ENCODE measurements around the gene SPAM1. TPM values are rescaled to one million over a fixed set of nuclear protein-coding genes. Genes with fewer than 3 reads are reported as not detected.
"Not testable (repeated sequence)": the region's sequence is repeated elsewhere in the genome, so short reads cannot be mapped to it uniquely, and the experiment has no call there.

Gene SPAM1, protein sequence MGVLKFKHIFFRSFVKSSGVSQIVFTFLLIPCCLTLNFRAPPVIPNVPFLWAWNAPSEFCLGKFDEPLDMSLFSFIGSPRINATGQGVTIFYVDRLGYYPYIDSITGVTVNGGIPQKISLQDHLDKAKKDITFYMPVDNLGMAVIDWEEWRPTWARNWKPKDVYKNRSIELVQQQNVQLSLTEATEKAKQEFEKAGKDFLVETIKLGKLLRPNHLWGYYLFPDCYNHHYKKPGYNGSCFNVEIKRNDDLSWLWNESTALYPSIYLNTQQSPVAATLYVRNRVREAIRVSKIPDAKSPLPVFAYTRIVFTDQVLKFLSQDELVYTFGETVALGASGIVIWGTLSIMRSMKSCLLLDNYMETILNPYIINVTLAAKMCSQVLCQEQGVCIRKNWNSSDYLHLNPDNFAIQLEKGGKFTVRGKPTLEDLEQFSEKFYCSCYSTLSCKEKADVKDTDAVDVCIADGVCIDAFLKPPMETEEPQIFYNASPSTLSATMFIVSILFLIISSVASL
- total RNA-seq: not detected in 2 replicates

DNA sequence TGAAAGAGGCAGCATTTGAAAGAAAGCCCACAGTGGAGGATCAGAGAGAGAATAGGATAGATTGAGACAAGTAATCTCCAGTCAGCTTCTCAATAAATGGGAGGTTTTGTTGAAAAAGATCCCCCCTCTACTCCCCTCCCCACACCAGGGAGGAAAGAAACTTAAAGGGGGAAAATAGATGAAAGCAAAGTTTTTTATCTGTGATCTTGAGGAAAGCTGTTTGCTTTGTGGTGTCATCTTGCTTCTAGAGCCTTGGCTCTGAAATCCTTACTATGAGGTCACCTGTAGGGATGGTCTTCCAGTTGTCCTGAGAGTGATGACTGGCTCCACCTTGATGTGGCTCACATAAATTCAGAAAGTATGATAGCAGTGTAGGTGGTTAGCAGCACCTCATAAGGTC, at the start of gene SPAM1:
Gene SPAM1, plus strand, starts transcription at position 301 of the 400 bp plus-strand sequence. CDS start 28,330 bp downstream, outside the sequence.
- intact Hi-C loops (cut with micrococcal nuclease): no loop called here

DNA sequence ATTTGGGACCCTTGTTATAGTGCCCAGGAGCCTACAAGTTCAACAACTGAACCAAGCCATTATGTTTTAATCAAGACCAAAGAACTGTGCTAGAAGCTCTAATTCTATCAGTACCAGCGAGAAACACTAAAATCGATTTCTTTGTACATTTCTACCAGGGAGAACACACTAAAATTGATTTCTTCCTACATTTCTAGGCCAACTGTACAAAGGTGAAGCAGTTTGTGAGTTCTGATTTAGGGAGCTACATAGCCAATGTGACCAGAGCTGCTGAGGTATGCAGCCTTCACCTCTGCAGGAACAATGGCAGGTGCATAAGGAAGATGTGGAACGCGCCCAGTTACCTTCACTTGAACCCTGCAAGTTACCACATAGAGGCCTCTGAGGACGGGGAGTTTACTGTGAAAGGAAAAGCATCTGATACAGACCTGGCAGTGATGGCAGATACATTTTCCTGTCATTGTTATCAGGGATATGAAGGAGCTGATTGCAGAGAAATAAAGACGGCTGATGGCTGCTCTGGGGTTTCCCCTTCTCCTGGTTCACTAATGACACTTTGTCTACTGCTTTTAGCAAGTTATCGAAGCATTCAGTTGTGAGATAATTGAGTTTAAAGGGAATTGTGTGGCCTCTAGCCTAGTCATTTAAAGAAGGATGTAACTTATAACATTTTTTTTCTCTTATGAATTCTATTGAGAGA, 48.3 kb upstream of the SPAM1 start:
- intact Hi-C loops (cut with micrococcal nuclease): no loop called here

DNA sequence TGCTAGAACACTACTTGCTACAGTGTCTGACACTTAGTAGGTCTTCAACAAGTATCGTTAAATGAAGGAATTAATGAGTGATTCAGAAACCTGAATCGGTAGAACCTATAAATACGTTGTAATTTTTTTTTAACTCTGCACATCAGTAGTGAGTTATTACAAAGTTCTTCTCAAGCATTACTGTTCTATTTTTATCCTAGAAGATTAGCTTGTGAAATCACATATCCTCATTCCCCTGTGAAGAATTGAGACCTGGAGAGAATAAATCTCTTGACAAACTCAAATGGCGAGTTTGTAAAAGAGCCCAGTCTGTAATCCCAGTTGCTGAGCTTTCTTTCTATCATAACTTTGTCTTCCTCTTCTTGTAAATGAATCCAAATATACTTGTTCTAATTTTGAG, 45.4 kb upstream of the SPAM1 start:
- intact Hi-C loops (cut with micrococcal nuclease): no loop called here

DNA sequence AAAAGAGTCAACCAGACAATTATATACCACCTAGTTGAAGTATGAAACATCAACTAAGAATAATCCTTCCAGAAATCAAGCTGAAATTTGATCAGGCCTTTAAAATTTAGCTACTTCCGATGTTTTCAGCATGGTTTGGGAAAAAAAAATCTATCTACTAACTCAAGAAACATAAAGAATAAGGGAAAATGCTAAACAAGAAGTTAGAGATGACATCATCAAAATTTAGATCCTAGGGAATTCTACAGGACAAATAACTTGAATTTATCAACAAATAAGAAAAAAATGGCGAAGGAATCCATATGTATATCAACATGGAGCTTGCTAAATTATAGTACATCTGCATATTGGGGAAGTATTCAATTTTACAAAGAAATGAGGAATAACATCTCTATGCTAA, 43.7 kb upstream of the SPAM1 start:
- intact Hi-C loops (cut with micrococcal nuclease): no loop called here

DNA sequence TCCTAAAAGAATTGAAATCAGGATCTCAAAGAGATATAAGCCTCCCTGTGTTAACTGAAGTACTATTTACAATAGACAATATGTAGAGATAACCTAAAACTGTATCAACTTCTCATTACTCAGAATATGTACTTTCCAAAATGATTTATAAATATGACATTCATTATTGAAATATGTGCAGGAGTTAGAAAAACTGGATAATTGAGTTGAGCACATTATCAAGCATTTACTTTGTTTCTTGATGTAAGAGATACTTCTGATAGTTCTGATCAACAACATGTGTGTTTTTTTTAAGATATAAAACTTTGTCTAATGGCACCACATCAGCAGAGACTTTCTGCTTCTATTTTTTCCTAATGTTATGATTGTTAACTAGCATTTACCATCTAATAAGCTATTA, 41.9 kb upstream of the SPAM1 start:
- intact Hi-C loops (cut with micrococcal nuclease): no loop called here

DNA sequence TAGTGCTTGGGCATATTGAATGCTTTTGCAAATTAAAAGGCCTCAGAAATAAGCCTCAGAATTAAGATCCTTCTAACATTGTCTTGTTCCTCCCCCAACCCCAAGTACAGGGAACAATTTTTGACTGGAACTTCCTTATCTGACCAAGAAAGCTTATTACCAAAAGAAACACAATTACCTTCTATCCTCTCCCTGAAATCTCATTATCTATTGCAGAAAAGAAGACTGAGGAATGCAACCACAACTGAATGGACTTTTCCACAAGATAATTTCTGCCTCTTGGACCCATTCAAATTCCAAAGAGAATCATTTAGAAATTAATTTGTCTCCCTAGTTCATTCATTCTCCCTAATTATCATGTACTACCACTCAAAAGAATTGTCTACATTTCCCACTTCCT, 36.8 kb upstream of the SPAM1 start:
- intact Hi-C loops (cut with micrococcal nuclease): no loop called here

DNA sequence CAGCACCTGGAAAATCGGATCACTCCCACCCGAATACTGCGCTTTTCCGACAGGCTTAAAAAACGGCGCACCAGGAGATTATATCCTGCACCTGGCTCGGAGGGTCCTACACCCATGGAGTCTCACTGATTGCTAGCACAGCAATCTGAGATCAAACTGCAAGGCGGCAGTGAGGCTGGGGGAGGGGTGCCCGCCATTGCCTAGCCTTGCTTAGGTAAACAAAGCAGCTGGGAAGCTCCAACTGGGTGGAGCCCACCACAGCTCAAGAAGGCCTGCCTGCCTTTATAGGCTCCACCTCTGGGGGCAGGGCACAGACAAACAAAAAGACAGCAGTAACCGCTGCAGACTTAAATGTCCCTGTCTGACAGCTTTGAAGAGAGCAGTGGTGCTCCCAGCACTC, 30.3 kb upstream of the SPAM1 start:
- intact Hi-C loops (cut with micrococcal nuclease): not testable (repeated sequence)

DNA sequence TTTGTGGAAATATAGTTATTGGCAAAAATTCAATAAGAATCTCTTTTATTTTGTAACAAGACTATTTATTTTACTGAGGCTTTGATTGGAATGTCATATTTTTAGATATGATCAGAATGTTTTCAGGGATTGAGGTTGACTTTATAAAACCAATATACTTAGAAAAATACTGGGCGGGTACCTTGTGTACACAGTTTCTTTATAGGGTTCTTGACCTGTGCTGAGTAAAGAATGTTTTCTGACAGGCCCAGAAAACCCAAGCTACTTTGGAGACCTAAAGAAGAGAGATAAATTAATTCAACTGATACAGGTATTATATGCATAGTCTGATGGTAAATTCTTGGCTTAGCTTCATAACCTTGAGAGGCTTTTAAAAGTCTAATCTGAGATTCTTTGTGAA, 23.9 kb upstream of the SPAM1 start:
- intact Hi-C loops (cut with micrococcal nuclease): no loop called here

DNA sequence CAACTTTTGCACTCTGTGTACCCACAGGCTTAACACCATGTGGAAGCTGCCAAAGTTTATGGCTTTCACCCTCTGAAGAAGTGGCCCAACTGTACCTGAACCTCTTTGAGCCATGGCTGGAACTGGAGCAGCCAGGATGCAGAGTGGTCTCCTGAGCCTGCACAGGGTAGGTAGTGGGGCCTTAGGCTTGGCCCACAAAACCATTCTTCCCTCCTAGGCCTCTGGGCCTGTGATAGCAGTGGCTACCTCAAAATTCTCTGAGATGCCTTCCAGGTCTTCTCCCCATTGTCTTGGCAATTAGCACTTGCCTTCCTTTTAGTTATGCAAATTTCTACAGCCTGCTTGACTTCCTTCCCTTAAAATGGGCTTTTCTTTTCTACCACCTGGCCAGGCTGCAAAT, 19.3 kb upstream of the SPAM1 start:
- intact Hi-C loops (cut with micrococcal nuclease): no loop called here

DNA sequence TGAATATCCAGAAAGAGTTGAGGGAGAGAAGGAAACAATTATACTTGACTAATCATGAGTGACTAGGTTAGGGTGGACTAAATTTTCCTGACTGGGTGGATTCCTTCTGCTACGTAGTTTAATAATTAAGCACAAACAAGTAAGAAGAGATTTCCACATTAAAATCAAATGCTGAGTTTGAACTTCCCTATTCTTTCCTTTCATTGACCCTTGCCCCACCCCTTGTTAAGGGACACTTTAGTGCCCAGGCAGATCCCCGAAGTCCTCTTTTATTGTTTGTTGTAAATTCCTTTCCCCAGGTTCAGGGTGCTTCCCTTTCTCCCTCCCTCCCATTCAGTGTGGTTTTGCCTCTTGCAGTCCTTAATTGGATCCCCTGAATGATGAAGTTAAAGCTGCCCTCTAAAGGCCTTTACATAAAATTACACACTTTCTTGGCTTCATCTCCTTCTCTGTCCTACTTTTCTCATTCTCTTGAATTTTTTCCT, 8.8 kb upstream of the SPAM1 start:
- intact Hi-C loops (cut with micrococcal nuclease): no loop called here

DNA sequence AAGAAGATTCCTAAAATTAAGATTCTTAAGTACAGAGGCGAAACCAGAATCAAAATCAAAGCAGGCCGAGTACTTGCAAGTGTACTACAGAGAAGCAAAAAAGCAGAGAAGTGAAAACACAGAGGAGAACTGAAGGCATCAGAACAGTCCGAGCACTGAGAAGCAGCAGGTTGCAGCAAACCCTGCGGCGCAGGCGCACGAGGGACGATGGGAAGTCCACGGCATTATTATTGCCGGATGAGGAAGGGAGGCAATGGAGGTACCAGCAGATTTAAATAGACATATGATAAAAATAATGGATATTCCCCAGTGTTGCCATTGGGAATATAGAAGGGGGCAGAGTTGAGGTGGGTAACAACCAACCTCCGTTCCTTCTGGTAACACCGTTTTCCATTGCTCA, 7.2 kb upstream of the SPAM1 start:
- intact Hi-C loops (cut with micrococcal nuclease): no loop called here

DNA sequence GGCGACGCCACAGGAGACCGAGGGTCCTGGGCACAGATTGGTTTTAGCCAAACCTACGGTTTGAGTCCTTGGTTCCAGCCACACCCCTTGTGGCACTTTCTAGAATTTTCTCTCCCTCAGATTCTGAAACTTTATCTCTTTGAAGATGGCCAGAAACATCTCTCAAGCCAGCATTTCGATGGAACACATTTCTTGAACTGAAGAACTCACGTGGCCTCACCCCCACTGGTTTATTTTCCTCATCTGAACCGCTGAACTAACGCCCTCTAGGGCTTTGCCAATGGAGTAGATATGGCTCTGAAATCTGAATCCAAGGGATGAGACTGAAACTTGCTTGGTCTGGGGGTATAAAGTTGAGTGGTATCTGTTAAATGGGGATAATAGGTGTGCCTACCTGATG, 6.7 kb upstream of the SPAM1 start:
- intact Hi-C loops (cut with micrococcal nuclease): no loop called here

DNA sequence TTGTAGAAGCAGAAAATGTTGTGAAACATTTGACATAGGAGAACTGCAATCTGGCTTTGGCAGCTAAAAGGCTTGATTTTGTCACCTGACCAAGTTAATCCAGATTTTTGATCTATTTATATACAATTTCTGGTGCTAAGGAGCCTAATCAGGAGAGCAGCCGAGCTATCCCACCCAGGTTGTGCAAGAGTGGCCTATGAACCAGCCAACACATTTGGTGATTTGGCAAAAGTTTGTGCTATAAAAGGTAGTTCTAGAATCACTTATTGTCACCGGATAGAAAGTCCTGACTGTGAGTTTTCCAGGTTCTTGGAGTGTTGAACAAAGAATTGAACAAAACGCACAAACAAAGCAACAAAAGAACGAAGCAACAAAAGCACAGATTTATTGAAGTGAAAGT, 1.4 kb upstream of the SPAM1 start:
- intact Hi-C loops (cut with micrococcal nuclease): no loop called here

DNA sequence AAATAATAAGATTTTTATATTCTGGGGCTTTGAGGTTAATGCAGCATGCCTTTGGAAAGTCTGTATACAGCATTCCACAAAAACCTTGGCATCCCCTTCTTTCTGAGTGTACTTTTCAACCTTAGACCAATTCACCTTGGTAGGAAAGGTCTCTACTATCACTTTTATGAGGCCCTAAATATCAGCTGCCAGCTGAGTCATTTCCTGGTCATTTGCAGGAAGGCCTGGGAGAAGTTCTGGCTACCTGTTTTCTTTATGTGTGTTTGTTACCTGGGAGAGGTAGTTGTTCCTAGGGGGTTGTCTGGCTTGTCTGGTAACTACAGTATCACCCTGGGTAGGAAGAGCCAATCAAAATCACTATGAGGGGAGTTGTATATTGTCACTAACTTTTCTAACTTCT, 4.1 kb downstream of the SPAM1 start:
- intact Hi-C loops (cut with micrococcal nuclease): no loop called here

DNA sequence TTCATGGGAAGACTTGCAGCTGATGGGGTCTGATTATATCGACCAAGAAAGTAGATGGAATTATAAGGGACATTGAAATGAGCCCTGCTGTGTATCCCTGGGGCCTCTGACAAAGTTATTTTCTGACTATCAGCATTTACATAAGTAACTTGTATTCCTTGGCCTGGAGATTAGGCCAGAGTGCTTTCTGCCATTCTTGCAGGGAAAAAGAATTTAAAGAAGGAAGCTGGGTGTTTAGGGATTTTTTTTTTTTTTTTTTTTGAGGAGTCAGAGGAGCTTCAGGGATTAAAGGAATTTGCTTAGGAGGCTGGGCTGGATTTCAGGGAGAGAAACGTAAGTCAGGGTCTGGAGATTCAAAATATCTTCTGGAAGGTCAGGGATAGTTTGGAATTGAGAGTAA, 4.6 kb downstream of the SPAM1 start:
- intact Hi-C loops (cut with micrococcal nuclease): no loop called here

DNA sequence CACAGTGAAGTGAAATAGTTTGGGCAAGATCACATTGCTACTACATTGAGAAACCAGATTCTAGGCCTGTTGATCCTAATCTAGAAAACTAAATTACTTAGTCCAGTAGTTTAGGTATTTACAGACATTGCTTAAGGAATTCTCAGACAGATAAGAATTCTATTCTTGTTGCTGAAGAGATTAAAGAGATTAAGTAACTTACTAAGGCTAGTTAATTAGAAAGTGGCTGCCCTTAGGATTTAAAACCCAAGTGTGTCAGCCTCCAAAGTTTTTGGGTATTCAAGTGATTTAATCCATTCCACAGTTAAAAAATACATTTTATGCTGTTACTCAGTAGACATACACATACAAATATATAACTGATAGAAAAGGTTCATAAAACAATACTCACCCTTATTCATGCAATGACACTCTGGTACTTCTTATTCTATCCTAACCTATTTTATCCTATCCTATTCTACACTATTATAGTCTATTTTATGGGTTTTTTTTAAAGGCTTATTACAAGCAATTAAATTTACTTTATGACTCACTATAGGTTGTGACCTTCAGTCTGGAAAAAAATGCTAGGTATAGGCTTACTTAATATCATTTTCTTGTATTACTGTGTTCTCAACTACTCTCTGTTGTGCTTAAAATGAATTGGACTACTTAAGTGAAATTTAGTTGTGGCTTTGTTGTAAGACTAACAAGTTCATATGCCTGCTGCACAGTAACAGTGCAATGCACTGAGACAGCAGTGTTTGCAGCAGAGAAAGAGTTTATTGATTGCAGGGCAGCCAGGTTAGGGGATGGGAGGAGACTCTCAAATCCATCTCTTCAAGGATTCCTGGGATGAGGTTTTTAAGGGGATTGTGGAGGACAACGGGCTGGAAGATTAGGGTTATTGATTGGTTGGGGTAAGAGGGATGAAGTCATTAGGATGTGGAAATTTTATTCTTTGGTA, 10.7 kb downstream of the SPAM1 start:
- intact Hi-C loops (cut with micrococcal nuclease): no loop called here

DNA sequence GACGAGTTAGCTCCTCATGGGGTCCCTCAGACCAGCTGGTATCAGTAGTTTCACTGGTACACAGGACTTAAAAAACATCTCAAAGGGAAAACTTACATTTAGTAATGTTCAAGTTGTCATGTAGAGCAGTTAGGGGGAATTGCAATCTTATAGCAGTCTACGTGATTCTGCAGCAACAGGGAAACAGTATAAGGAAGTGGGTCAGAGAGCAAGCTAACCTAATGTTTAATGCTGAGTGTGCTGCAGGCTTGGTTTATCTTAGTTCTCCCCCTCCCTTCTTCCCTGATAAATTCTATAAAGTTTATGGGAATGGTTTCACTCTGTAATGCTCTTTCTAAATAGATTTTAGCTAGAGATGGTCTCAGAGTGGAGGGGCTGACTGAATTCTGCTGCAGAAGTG, 11.3 kb downstream of the SPAM1 start:
- intact Hi-C loops (cut with micrococcal nuclease): no loop called here

DNA sequence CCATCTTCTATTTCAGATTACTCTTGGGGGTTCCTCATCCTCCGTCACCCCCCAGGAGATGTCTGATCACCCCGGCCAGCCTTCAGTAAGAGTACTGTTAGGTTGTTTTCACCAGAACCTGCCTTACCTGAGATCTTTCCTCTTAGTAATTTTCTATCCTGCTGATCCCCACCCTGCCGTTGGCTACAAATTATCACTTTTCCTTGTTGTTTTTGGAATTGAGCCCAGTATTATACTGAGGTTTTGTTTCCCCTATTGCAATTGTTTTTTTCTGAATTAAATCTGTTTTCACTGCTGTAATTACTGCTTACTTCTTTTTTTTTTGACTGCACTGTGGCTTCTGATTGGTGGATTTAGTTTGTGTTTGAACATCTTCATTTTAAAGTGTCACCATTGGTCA, 14.7 kb downstream of the SPAM1 start:
- intact Hi-C loops (cut with micrococcal nuclease): no loop called here

DNA sequence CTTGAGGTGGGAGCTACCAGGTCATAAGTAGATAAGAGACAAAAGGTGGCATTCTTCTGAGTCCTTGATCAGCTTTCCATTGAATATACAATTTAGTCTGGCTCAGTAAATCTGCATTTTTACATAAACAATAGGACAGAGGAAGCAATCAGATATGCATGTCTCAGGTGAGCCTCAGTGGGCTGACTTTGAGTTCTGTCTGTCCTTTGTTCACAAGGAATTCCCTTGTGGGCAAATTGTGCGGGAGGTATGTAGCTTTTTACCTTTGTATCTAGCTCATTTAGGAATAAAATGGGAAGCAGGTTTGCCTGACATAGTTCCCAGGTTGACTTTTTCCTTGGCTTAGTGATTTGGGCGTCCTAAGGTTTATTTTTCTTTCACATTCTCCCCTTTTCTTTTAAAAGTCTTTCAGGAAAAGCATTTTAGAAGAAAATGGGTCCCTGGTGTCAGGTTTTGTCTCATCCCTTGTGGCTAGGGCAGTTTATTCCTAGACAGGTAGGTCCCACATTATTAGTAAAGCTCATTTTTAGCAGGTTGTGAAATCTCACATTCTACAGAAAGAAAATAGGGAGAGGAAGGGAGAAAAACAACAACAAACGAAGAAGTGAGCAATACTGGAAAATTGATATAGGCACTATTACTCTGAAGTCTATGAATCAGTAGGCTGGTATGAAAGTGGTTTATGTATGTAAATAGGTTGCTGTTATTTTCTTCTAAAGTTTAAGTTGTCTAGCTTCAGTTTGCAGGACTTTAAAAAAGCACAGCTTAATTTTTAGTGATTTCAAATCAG, 16.5 kb downstream of the SPAM1 start:
- intact Hi-C loops (cut with micrococcal nuclease): no loop called here

DNA sequence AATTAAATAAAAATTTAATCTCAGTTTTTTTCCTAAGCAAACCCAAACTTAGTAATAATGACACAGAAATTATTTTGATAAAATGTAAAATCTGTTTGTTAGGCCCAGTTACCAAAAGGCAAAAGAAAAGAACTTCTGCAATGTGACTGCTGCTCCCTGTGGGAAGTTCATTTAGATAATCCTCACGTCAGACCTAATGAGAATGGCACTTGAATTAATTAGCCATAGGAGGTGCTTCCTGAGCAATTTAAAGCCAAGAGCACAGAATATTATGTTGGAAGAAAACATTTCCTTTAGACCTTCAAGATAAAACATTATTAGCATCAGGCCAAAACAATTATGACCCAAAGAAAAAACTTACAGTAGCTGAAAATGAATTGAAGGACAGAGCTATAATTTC, 19.4 kb downstream of the SPAM1 start:
- intact Hi-C loops (cut with micrococcal nuclease): no loop called here

DNA sequence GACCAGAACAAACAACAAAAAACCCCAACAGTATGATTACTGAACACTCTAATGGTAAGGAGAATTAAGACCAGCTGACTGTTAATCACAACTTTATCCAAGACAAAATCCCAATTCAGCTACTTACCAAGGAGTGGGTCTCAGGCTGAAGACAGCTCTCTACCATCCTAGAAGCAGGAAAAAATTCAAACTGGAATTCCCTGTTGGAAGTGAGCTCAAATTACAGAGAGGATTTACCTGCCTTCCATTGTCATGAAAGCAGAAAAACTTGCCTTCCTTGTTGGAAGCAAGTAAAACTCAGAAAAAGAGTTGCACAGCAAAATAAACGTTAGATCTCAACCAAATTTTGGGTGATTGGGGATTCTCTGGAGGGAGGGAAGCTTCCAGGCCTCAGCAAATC, 20.9 kb downstream of the SPAM1 start:
- intact Hi-C loops (cut with micrococcal nuclease): no loop called here
